GM12892 (cell line): ENCODE measurements around the gene PTPRQ.

Experiments
- DNase-seq: peaks from one replicate; pipeline ENCODE4 v3.0.0; 2011; ENCODE audit not compliant: insufficient read length
- FAIRE-seq: peaks from 2 replicates; lab custom pipeline; 2011; peaks lifted over from hg19 to GRCh38; lab: Jason Lieb, UNC
- POLR2A ChIP-seq: IDR thresholded peaks from 2 replicates; pipeline ENCODE4 v1.6.1; 2011; ENCODE audit warnings: low read depth, low read length, control low read depth
- POLR2AphosphoS5 ChIP-seq: IDR thresholded peaks from 2 replicates; pipeline ENCODE4 v1.6.1; 2011; ENCODE audit warnings: low read depth, low read length, control low read depth
- TAF1 ChIP-seq: IDR thresholded peaks from 2 replicates; pipeline ENCODE4 v1.6.1; 2011; ENCODE audit warnings: low read depth, mild to moderate bottlenecking, control low read depth, low read length, borderline replicate concordance

PTPRQ gene

GRCh38 chr12:80698847-80699542, 255.0 kb downstream of the PTPRQ start:
- FAIRE-seq (peak; percentile 84), DNase-seq (no peak)
- TF ChIP-seq POLR2AphosphoS5 (no peak), TAF1 (no peak), POLR2A (no peak)

- FAIRE-seq (peak; percentile 67), DNase-seq (no peak)
- TF ChIP-seq TAF1, result no peak
- TF ChIP-seq POLR2AphosphoS5, result no peak
- no peak for TF ChIP-seq POLR2A
Measured at GRCh38 chr12:80700327-80700726, 256.3 kb downstream of the PTPRQ start.

GRCh38 chr12:80701388-80701787, 257.4 kb downstream of the PTPRQ start:
- TF ChIP-seq POLR2AphosphoS5, result no peak
- TF ChIP-seq POLR2A, result no peak
- TF ChIP-seq TAF1, result no peak
- peak; percentile 46 for FAIRE-seq
- DNase-seq, result no peak

GRCh38 chr12:80702889-80703805, 259.1 kb downstream of the PTPRQ start:
- TF ChIP-seq POLR2AphosphoS5, result no peak
- TF ChIP-seq POLR2A, result no peak
- TF ChIP-seq TAF1, result no peak
- no peak for DNase-seq
- FAIRE-seq, result peak; percentile 90

- TF ChIP-seq POLR2A (no peak), TAF1 (no peak), POLR2AphosphoS5 (no peak)
- DNase-seq (no peak), FAIRE-seq (no peak)
Measured at GRCh38 chr12:80704420-80704819, 260.4 kb downstream of the PTPRQ start.

GRCh38 chr12:80707126-80707829, 263.2 kb downstream of the PTPRQ start, which contains the start of gene MYF6:
MYF6 (plus strand) TSS chr12:80707634; CDS start chr12:80707720, 86 bp downstream.
- TF ChIP-seq POLR2AphosphoS5 (no peak), POLR2A (no peak), TAF1 (no peak)
- FAIRE-seq, result no peak
- DNase-seq, result no peak

GRCh38 chr12:80707830-80708258, 263.8 kb downstream of the PTPRQ start:
- DNase-seq (no peak), FAIRE-seq (no peak)
- TF ChIP-seq POLR2AphosphoS5 (no peak), TAF1 (no peak), POLR2A (no peak)

- FAIRE-seq, result peak; percentile 71
- DNase-seq, result no peak
- TF ChIP-seq TAF1 (no peak), POLR2A (no peak), POLR2AphosphoS5 (no peak)
Measured at GRCh38 chr12:80708259-80708974, 264.4 kb downstream of the PTPRQ start.

- DNase-seq (no peak), FAIRE-seq (no peak)
- TF ChIP-seq POLR2AphosphoS5 (no peak), POLR2A (no peak), TAF1 (no peak)
Measured at GRCh38 chr12:80708975-80709328, 264.9 kb downstream of the PTPRQ start.
